ENCODE measurements around the gene EFNB2.

The EFNB2 gene

GRCh38 chr13:106567474-106568298, 32.2 kb upstream of the EFNB2 start, which contains the start of gene ARGLU1:
Gene ARGLU1, minus strand, starts transcription at chr13:106568137. Its CDS starts 218 bp downstream, at chr13:106567919.
- peak within 1 kb of the TSS; percentile 96 for H3K27ac ChIP-seq (ENCODE audit: low read depth, low read length)
- H3K9ac ChIP-seq (ENCODE audit: low read depth in 1 of 2, low read length in 2 of 2) = peak within 1 kb of the TSS; percentile 93 to 96
- peaks cover 40 to 44% of the 10 kb centered on the region in 2 donors for H3K4me1 ChIP-seq (ENCODE audit: control insufficient read depth in 1 of 2, insufficient read depth in 2 of 2, low read length in 2 of 2)
- peak within 1 kb of the TSS; percentile 85 to 87 for H3K4me3 ChIP-seq (ENCODE audit: low read depth in 1 of 2, low read length in 2 of 2)
- no peaks in the 10 kb centered on the region for H3K9me3 ChIP-seq (ENCODE audit: control insufficient read depth in 1 of 2, low read length in 2 of 2)
- H3K36me3 ChIP-seq (ENCODE audit: control insufficient read depth in 1 of 2, insufficient read depth in 2 of 2, low read length in 2 of 2) = no peaks in the 10 kb centered on the region
- H3K27me3 ChIP-seq (ENCODE audit: control insufficient read depth in 1 of 2, insufficient read depth in 2 of 2, low read length in 2 of 2) = no peaks in the 10 kb centered on the region

- Histone ChIP-seq H3K9ac (ENCODE audit: low read depth in 1 of 2, low read length in 2 of 2) (peak overlapping the region; percentile 93 to 96), H3K9me3 (ENCODE audit: control insufficient read depth in 1 of 2, low read length in 2 of 2) (no peaks in the 10 kb centered on the region), H3K27ac (ENCODE audit: low read depth, low read length) (peak overlapping the region; percentile 96), H3K4me3 (ENCODE audit: low read depth in 1 of 2, low read length in 2 of 2) (peak overlapping the region; percentile 85 to 87), H3K27me3 (ENCODE audit: control insufficient read depth in 1 of 2, insufficient read depth in 2 of 2, low read length in 2 of 2) (no peaks in the 10 kb centered on the region), H3K36me3 (ENCODE audit: control insufficient read depth in 1 of 2, insufficient read depth in 2 of 2, low read length in 2 of 2) (no peaks in the 10 kb centered on the region), H3K4me1 (ENCODE audit: control insufficient read depth in 1 of 2, insufficient read depth in 2 of 2, low read length in 2 of 2) (peaks cover 44 to 46% of the 10 kb centered on the region in 2 donors)
Observed at GRCh38 chr13:106566641-106567473, 31.4 kb upstream of the EFNB2 start.

GRCh38 chr13:106565127-106565775, 29.8 kb upstream of the EFNB2 start:
- Histone ChIP-seq H3K27ac (ENCODE audit: low read depth, low read length) (no peak overlapping the region), H3K36me3 (ENCODE audit: control insufficient read depth in 1 of 2, insufficient read depth in 2 of 2, low read length in 2 of 2) (no peaks in the 10 kb centered on the region), H3K27me3 (ENCODE audit: control insufficient read depth in 1 of 2, insufficient read depth in 2 of 2, low read length in 2 of 2) (no peaks in the 10 kb centered on the region), H3K4me3 (ENCODE audit: low read depth in 1 of 2, low read length in 2 of 2) (peak overlapping the region in 1 of 2 donors; percentile 44), H3K9me3 (ENCODE audit: control insufficient read depth in 1 of 2, low read length in 2 of 2) (no peaks in the 10 kb centered on the region), H3K9ac (ENCODE audit: low read depth in 1 of 2, low read length in 2 of 2) (peak overlapping the region in 1 of 2 donors; percentile 93), H3K4me1 (ENCODE audit: control insufficient read depth in 1 of 2, insufficient read depth in 2 of 2, low read length in 2 of 2) (peaks cover 48 to 51% of the 10 kb centered on the region in 2 donors)

GRCh38 chr13:106562301-106562700, 26.8 kb upstream of the EFNB2 start:
- Histone ChIP-seq H3K4me1 (ENCODE audit: control insufficient read depth in 1 of 2, insufficient read depth in 2 of 2, low read length in 2 of 2) (peaks cover 35 to 43% of the 10 kb centered on the region in 2 donors), H3K9me3 (ENCODE audit: control insufficient read depth in 1 of 2, low read length in 2 of 2) (no peaks in the 10 kb centered on the region), H3K4me3 (ENCODE audit: low read depth in 1 of 2, low read length in 2 of 2) (no peak overlapping the region), H3K27me3 (ENCODE audit: control insufficient read depth in 1 of 2, insufficient read depth in 2 of 2, low read length in 2 of 2) (no peaks in the 10 kb centered on the region), H3K36me3 (ENCODE audit: control insufficient read depth in 1 of 2, insufficient read depth in 2 of 2, low read length in 2 of 2) (peaks cover 16 to 17% of the 10 kb centered on the region in 2 donors), H3K27ac (ENCODE audit: low read depth, low read length) (no peak overlapping the region), H3K9ac (ENCODE audit: low read depth in 1 of 2, low read length in 2 of 2) (no peak overlapping the region)

GRCh38 chr13:106561551-106562170, 26.2 kb upstream of the EFNB2 start:
- H3K9me3 ChIP-seq (ENCODE audit: control insufficient read depth in 1 of 2, low read length in 2 of 2) = no peaks in the 10 kb centered on the region
- no peaks in the 10 kb centered on the region for H3K27me3 ChIP-seq (ENCODE audit: control insufficient read depth in 1 of 2, insufficient read depth in 2 of 2, low read length in 2 of 2)
- peaks cover 18 to 23% of the 10 kb centered on the region in 2 donors for H3K36me3 ChIP-seq (ENCODE audit: control insufficient read depth in 1 of 2, insufficient read depth in 2 of 2, low read length in 2 of 2)
- H3K27ac ChIP-seq (ENCODE audit: low read depth, low read length) = no peak overlapping the region
- no peak overlapping the region for H3K4me3 ChIP-seq (ENCODE audit: low read depth in 1 of 2, low read length in 2 of 2)
- no peak overlapping the region for H3K9ac ChIP-seq (ENCODE audit: low read depth in 1 of 2, low read length in 2 of 2)
- H3K4me1 ChIP-seq (ENCODE audit: control insufficient read depth in 1 of 2, insufficient read depth in 2 of 2, low read length in 2 of 2) = peaks cover 35 to 43% of the 10 kb centered on the region in 2 donors

- Histone ChIP-seq H3K4me1 (ENCODE audit: control insufficient read depth in 1 of 2, insufficient read depth in 2 of 2, low read length in 2 of 2) (peaks cover 30 to 34% of the 10 kb centered on the region in 2 donors), H3K9ac (ENCODE audit: low read depth in 1 of 2, low read length in 2 of 2) (no peak overlapping the region), H3K27me3 (ENCODE audit: control insufficient read depth in 1 of 2, insufficient read depth in 2 of 2, low read length in 2 of 2) (no peaks in the 10 kb centered on the region), H3K9me3 (ENCODE audit: control insufficient read depth in 1 of 2, low read length in 2 of 2) (no peaks in the 10 kb centered on the region), H3K36me3 (ENCODE audit: control insufficient read depth in 1 of 2, insufficient read depth in 2 of 2, low read length in 2 of 2) (peaks cover 26 to 32% of the 10 kb centered on the region in 2 donors), H3K27ac (ENCODE audit: low read depth, low read length) (no peak overlapping the region), H3K4me3 (ENCODE audit: low read depth in 1 of 2, low read length in 2 of 2) (no peak overlapping the region)
Observed at GRCh38 chr13:106560821-106561220, 25.4 kb upstream of the EFNB2 start.

- peaks cover 8 to 11% of the 10 kb centered on the region in 2 donors for H3K4me1 ChIP-seq (ENCODE audit: control insufficient read depth in 1 of 2, insufficient read depth in 2 of 2, low read length in 2 of 2)
- H3K27me3 ChIP-seq (ENCODE audit: control insufficient read depth in 1 of 2, insufficient read depth in 2 of 2, low read length in 2 of 2) = no peaks in the 10 kb centered on the region
- H3K4me3 ChIP-seq (ENCODE audit: low read depth in 1 of 2, low read length in 2 of 2) = no peak overlapping the region
- H3K27ac ChIP-seq (ENCODE audit: low read depth, low read length) = no peak overlapping the region
- peaks cover 34 to 53% of the 10 kb centered on the region in 2 donors for H3K36me3 ChIP-seq (ENCODE audit: control insufficient read depth in 1 of 2, insufficient read depth in 2 of 2, low read length in 2 of 2)
- no peaks in the 10 kb centered on the region for H3K9me3 ChIP-seq (ENCODE audit: control insufficient read depth in 1 of 2, low read length in 2 of 2)
- H3K9ac ChIP-seq (ENCODE audit: low read depth in 1 of 2, low read length in 2 of 2) = no peak overlapping the region
Observed at GRCh38 chr13:106558527-106558926, 23.1 kb upstream of the EFNB2 start.

GRCh38 chr13:106555631-106556328, 20.3 kb upstream of the EFNB2 start:
- H3K36me3 ChIP-seq (ENCODE audit: control insufficient read depth in 1 of 2, insufficient read depth in 2 of 2, low read length in 2 of 2) = peaks cover 37 to 68% of the 10 kb centered on the region in 2 donors
- H3K4me1 ChIP-seq (ENCODE audit: control insufficient read depth in 1 of 2, insufficient read depth in 2 of 2, low read length in 2 of 2) = no peaks in the 10 kb centered on the region
- H3K9me3 ChIP-seq (ENCODE audit: control insufficient read depth in 1 of 2, low read length in 2 of 2) = no peaks in the 10 kb centered on the region
- H3K9ac ChIP-seq (ENCODE audit: low read depth in 1 of 2, low read length in 2 of 2) = no peak overlapping the region
- H3K27ac ChIP-seq (ENCODE audit: low read depth, low read length) = no peak overlapping the region
- H3K4me3 ChIP-seq (ENCODE audit: low read depth in 1 of 2, low read length in 2 of 2) = no peak overlapping the region
- no peaks in the 10 kb centered on the region for H3K27me3 ChIP-seq (ENCODE audit: control insufficient read depth in 1 of 2, insufficient read depth in 2 of 2, low read length in 2 of 2)

- Histone ChIP-seq H3K4me1 (ENCODE audit: control insufficient read depth in 1 of 2, insufficient read depth in 2 of 2, low read length in 2 of 2) (no peaks in the 10 kb centered on the region), H3K27ac (ENCODE audit: low read depth, low read length) (no peak overlapping the region), H3K36me3 (ENCODE audit: control insufficient read depth in 1 of 2, insufficient read depth in 2 of 2, low read length in 2 of 2) (peaks cover 20 to 63% of the 10 kb centered on the region in 2 donors), H3K4me3 (ENCODE audit: low read depth in 1 of 2, low read length in 2 of 2) (no peak overlapping the region), H3K27me3 (ENCODE audit: control insufficient read depth in 1 of 2, insufficient read depth in 2 of 2, low read length in 2 of 2) (no peaks in the 10 kb centered on the region), H3K9me3 (ENCODE audit: control insufficient read depth in 1 of 2, low read length in 2 of 2) (no peaks in the 10 kb centered on the region), H3K9ac (ENCODE audit: low read depth in 1 of 2, low read length in 2 of 2) (no peak overlapping the region)
Observed at GRCh38 chr13:106551751-106552150, 16.3 kb upstream of the EFNB2 start.
